GM21381 (cell line): ENCODE data around the gene IQCF6.
"Not testable (repeated sequence)": the region's sequence is repeated elsewhere in the genome, so short reads cannot be mapped to it uniquely, and the experiment has no call there.

ENCODE experiments used
- ATAC-seq: cut with Tn5 transposase; IDR thresholded peaks from one replicate; pipeline ENCODE4 v1.9.1; 2021; ENCODE audit warnings: mild to moderate bottlenecking, moderate library complexity; ENCODE audit not compliant: unreplicated experiment

The IQCF6 gene

DNA sequence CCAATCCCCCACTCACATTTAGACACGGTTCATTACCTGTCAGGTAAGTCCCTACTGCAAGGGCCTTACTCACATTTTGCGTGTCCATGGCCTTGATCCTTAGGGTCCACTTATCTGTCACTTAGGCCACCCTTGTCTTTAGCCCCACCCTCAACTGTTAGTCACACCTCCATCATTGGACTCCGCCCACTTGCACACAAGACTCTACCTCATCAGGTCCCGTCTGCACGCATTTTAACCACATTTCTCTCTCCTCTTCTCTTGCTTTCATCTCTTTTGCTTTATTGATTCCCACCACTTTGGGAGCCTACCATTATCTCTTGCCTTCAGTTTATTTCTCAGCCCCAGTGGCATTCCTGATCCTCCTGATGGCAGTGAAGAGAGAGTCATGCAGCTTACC lies at the start of gene IQCF6:
IQCF6 (minus strand) TSS at position 101 of the 400 bp plus-strand sequence; CDS start at position 88, 13 bp downstream.
- no peak for ATAC-seq

DNA sequence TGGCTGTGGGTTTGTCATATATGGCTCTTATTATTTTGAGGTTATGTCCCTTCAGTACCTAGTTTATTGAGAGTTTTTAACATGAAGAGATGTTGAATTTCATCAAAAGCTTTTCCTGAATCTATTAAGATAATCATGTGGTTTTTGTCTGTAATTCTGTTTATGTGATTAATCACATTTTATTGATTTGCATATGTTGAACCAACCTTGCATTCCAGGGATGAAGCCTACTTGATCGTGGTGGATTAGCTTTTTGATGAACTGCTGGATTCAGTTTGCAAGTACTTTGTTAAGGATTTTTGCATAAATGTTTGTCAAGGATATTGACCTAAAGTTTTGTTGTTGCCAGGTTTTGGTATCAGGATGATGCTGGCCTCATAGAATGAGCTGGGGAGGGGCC lies 49.3 kb upstream of the IQCF6 start:
- ATAC-seq = no peak

DNA sequence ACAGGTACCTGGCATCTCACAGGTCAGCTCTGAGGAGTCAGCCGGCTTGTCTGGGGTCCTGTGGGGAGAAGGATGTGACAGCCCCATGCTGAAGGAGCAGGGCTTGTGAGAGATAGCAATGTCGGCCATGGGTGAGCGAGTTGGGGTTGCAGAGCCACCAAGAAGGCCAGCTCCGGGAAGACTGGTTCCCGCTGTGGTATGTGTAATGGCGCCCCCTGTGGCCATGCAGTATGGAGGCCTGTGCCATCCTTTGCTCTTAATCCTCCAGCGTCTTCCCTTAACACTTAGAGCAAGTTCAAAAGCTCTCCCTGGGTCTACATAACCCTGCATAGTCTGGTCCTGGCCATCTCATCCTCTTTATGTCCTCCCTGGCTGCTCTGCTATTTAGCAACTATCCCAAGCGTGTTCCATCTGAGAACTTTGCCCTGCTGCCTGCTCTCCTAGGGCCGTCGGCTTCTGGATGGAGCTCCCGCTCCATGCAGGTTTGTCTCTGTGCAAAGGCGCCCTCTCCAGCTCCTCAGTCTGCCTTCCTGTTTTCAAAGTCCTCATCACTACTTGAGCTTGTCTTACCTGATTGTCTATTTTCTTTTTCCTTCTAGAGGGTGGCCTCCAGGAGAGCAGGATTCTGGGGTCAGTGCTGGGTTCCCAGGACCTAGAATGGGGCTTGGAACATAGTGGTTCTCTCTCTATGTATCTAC lies 40.8 kb upstream of the IQCF6 start:
- no peak for ATAC-seq

DNA sequence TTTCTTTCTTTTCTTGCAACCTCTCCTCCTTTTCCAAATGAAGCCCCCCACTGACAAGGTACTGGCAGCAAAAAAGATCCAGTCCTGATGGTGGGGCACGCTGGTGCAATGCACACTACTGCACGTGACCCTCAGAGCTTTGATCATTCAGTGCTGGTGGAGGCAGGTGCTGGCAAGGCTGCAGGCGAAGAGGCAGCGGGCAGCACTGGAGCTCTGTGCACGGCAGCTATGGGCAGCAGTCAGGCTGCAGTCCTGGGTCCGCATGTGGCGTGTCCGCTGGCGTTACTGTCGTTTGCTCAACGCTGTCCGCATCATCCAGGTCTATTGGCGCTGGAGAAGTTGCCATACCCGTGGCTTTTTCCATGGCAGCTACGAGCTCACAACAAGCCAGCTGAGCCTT lies 40.1 kb upstream of the IQCF6 start:
- ATAC-seq = no peak

DNA sequence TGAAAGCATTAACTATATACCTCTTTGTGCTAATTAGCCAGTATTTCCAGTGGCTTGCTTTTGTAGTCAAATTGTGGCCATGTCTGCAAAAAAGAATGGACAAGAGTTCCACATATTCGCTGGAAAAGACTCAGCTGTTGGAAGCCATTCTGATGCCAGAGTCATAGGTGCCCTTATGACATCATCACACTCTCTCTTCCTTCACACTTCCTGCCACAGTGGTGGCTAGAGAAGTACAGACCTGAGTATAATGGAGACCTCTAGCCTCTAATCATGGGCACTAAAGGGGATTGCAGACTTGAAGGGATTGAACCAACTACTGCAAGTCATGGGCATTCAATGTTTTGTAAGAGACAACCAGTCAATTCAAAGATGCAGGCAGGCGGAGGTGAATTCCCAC lies 38.3 kb upstream of the IQCF6 start:
- no peak for ATAC-seq

DNA sequence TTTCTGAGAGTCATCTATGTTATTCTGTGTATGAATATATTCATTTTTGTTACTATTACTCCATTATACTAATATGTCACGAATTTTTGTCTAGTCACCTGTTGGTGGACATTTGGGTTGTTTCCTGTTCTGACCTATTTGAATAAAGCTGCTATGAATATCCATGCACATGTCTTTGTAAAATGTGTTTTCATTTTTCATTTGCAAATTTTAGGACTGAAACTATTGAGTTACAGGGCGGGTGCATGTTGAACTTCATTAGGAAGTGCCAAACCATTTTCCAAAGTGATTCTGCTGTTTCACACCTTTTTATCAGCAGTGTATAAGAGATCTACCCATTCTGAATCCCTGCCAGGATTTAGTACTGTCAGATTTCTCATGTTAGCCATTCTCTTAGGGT lies 37.7 kb upstream of the IQCF6 start:
- ATAC-seq = no peak

DNA sequence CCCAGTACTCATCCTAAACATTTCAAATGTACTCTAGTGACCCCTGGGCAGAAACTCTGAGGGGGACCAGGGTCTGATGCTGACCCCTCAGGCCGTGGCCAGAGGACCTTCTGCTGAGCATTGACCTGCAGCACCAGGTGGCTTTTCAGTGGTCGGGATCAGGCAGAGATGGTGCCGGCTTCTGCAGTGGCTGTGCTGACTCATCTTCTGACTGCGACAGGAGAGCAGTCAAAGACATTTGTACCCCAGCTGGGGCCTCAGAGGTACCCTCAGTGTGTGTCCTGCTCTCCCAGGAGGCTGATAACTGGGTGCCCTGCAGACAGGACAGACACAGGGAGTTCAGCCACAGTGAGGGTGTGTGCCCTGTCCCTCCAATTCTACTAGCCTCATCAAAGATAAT lies 36.6 kb upstream of the IQCF6 start:
- no peak for ATAC-seq

DNA sequence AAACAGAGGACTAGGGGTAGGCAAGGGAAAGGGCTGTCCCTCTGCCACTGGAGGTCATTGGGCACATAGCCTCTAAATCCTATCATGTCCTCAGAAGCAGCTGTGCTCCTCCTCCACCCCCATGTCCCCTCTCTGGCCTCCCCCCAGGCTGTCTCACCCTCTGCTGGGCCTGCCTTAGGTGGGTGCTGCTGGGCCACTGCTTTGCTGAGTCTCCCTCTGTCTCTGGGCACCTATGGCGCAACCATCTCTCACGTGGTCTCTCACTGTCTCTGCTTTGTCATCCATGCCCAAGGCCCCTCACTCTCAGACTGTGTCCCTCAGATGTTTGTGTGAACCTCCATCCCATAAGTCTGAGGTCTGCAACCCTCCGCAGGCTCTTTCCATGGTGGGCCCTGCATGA lies 35.0 kb upstream of the IQCF6 start:
- no peak for ATAC-seq

DNA sequence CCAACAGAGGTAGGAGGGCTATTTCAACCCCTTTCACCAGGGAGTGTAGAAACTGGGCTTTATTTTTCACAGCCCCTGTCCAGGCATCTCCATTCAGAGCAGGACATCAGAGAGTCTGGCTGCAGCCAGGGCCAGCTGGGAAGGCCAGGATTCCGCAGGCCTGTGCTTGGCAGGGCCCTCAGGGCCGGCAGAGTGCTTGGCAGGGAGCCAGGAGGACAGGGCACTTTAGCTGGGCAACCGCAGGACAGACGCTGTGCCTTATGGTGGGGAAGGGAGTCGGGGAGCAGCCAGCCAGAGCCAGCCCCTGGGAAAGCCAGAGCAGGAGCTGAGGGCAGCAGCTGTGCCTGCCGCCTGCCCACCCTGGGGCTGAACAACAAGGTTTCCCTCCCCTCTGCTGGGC lies 34.5 kb upstream of the IQCF6 start:
- no peak for ATAC-seq

DNA sequence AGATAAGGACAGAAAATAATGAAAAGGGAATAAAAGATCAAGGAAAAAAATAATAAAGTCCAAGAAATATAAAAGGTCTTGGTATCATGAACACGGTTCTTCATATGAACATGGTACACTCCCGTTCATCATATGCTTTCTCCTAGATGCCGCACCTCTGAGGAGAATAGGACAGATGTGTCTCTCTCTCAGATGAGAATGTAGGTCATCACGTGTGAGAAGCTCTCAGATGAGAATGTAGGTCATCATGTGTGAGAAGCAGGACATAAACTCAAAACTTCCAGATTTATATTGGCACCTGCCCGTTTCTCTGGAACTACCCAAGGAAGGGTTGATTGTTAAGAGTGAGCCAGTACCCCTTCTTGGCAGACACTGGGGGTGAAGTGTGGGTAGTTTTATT lies 29.9 kb upstream of the IQCF6 start:
- ATAC-seq = no peak

DNA sequence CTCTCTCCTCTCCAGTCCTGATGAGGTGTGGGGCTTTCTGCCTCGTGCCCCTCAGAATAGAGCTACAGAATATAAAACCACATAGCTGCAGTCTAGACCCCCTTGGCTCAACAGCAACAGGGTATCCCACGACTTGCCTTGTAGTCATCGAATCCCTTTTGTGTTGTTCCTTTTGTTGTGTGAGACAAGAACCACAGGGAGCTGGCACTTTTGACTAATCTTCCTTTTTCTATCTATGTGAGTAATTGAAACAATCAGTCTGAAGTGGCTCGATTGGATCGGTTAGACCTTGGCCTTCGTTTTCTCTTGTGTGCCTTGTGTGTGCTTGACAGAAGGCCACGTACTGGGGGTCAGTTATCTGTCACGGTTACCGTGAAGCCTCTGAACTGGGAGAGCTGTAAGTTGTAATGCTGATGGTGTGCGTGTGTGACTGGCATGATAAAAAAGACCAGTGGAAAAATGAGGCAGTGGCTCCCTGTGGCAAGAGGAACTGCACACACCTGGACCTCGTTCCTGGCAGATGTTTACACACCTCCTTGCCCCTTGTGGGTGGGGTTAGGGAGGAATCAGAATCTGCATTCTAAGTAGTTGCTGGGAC lies 23.2 kb upstream of the IQCF6 start:
- no peak for ATAC-seq

DNA sequence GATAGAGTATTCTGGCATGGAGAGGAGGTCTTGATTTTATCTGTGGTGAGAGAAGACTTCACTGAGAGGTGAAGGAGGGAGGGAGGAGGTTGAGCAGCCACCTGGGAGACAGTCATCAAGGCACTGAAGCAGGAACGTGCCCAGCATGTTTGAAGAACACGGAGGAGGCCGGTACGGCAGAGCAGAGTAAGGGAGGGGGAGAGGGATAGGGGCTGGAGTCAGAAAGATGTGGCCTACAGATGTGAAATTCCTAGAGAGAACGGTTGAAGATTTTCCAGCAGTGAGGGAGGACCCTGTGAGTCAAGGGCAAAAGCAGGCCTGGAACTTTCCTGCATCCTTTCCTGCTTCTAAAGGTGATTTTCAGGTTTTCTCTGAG lies 21.7 kb upstream of the IQCF6 start:
- no peak for ATAC-seq

DNA sequence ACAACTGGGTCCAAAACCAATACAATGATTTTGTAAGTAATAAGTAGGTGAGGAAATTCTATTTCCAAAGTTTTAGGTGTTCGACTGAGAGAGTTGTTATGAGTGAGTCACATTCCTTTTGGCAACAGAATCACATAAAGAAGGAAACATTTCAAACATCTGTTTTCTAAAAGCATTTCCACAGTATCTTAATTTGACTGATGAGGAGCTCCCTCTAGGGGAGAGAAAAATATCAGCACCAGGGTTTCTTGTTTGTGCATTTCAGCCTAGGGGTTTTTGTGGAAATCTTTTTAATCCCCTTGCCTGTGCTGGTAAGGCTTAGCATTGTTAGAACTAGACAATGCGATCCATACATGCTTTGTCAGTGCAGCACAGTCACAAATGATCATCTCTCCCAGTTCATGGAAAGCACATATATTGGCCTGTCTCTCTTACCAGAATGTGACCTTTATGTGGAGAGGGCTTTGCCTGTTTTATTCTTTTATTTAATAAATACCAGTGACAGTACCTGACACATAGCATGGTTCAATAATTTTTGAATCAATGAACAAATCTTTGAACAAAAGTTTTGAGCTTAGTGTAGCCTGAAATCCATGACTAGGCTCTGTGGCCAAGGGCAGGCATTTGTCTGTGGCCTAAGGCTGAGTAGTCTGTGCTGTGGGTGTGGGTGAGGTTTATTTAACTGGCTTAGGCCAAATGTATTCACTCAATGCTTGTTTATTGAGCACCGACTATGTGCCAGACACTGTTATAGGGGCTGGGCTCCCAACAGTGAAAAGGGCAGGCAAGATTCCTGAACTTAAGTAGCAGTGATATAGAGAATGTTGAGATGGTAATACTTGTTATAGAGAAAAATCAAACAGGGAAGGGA lies 21.1 kb upstream of the IQCF6 start:
- ATAC-seq = no peak

DNA sequence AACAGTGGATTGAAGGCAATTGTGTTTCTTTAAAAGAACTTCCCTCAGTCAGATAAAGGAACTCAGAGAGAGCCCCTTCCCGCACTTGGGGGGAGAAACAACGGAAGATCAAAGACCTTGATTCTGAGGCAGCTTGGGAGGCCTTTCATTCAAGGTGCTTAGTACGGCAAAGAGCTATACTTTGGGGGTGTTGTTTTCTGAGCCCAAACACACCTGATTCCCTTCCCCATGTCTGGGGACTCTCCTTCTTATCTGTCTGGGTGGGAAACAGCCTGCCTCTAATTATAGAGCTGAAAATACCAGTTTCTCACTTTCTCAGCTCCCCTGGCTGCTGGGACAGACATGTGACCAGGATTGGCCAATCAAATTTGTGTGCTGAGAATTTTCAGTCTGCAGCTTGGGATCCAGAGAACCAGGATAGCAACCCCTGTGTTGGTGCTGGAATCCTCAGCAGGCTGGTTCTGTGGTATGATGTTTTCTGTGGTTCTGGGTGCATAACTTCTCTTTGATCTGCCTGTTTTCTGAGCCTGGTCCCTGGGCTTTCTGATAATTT lies 19.4 kb upstream of the IQCF6 start:
- no peak for ATAC-seq

DNA sequence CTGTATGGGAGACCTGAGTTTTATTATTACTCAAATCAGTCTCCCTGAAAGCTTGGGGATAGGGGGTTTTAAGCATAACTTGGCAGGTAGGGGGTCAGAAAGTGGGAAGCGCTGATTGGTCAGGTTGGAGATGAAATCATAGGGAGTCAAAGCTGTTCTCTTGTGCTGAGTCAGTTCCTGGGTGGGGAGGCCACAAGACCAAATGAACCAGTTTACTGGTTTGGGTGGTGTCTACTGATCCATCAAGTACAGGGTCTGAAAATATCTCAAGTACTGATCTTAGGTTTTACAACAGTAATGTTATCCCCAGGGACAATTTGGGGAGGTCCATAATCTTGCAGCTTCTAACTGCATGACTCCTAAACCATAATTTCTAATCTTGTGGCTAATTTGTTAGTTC lies 17.8 kb upstream of the IQCF6 start:
- no peak for ATAC-seq

DNA sequence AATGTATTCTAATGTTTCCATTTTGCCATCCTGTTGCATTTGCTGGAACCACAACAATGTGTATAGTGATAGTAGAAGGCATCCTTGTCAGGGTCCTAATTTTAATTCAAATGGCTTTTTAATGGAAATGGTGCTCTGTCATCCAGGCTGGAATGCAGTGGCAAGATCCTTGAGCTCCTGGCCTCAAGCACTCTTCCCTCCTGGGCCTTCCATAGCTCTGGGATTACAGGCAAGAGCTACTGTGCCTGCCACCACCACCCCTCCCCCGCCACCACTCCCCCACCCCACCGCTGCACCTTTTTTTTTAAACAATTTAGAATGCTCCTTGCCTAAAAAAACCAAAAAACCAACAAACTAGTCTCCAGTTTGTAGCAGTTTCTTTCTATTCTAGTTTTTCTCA lies 15.2 kb upstream of the IQCF6 start:
- no peak for ATAC-seq

DNA sequence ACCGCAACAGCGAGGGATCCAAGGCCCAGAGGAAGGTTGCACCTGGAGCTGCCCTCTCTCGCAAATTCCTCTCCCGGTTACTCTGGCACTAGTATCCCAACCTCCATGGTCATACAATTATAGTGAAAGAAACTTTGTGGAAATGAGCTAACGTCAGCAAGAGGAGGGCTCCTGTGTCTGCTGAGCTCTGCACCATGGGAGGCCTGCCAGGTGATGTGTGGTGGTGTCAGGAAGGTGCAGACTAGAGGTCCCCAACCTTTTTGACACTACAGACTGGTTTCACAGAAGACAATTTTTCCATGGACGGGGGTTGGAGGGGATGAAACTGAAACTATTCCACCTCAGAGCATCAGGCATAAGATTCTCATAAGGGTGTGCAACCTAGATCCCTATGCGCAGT lies 13.2 kb upstream of the IQCF6 start:
- ATAC-seq = no peak

DNA sequence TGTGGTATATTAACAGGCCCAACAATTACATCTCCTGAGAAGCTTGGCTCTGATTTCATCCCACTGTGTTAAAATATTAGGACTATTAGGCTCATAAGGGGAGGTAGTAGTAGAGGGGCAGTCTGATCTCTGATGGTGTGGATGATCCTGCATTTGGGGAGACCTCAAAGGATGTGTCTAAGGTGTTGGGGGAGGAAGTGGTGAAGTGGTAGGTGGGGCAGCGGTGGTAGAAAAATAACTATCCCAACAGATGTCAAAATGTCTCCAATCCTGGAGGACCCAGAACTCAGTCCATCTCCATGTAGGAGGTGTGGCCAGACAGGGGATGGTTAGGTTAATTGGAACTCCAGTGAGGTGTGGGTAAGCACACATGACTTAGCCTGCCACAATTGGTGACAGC lies 10.4 kb upstream of the IQCF6 start:
- ATAC-seq = no peak

DNA sequence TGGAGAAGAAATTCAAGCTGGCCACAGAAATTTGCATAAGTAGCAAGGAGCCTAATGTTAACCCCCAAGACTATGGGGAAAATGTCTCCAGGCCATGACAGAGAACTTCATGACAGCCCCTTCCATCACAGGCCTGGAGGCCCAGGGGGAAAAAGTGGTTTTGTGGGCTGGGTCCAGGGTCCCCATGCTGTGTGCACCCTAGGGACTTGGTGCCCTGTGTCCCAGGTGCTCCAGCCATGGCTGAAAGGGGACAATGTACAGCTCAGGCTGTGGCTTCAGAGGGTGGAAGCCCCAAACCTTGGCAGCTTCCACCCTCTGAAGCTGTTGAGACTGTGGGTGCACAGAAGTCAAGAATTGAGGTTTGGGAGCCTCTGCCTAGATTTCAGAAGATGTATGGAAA lies 8.5 kb upstream of the IQCF6 start:
- not testable (repeated sequence) for ATAC-seq

DNA sequence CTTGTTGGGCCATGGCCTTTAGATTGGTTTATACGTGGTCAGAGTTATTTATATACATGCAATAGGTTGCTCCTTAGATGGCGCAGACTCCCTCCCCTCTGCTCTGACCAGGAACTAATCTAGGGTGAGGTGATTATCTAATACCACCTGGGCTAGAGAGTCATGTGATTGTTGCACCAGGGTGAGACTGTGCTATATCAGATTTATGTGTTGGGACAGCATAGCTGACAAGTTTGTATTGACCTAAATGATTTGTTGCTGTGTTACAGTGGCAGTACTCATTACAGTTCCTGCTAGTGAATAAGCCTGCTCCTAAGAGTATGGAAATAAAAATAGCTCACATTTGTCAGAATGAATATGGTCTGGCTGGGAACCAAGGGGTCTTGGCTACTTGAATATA lies 7.2 kb upstream of the IQCF6 start:
- ATAC-seq = no peak

DNA sequence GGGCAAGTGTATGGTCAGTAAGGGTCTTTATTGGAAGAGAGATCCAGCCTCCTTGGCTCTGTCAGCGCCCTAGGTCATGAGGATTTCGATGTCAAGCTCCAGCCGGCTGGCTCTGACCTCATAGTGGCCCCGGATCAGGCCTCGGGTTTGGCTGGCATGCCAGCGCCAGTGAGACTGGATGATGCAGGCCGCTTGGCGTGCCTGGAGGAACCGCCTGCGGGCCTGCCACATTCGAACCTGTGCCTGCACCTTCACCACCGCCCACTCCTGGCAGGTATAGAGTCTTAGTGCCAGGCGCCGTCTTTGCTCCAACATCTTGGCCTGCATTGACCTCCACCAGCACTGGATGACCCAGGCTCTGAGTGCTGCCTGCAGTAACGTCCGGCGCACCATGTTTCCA lies 483 bp downstream of the IQCF6 start:
- no peak for ATAC-seq

DNA sequence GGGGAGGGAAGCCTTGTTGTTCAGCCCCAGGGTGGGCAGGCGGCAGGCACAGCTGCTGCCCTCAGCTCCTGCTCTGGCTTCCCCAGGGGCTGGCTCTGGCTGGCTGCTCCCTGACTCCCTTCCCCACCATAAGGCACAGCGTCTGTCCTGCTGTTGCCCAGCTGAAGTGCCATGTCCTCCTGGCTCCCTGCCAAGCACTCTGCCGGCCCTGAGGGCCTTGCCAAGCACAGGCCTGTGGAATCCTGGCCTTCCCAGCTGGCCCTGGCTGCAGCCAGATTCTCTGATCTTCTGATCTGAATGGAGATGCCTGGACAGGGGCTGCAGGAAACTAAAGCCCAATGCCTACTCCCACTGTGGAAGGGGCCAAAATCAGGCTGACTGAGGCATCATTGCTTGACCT lies 1.1 kb downstream of the IQCF6 start:
- ATAC-seq = no peak
